Hepatocyte (in vitro differentiated cells): Measurements from ENCODE around the gene PNKP.

ENCODE experiments used
- EZH2 ChIP-seq: fragments of 200-600 bp; sonication (generic); IDR thresholded peaks from 2 replicates; pipeline ENCODE4 v1.6.1; 2016; ENCODE audit warnings: antibody characterized with exemption, mild to moderate bottlenecking, borderline replicate concordance
- EZH2phosphoT487 ChIP-seq: fragments of 200-600 bp; sonication (generic); IDR thresholded peaks from one replicate; pipeline ENCODE4 v1.6.1; 2018; ENCODE audit warnings: antibody characterized with exemption, mild to moderate bottlenecking, low read depth, moderate library complexity; ENCODE audit not compliant: unreplicated experiment, severe bottlenecking
- TF ChIP-seq, protein P1 (sequence below): fragments of 200-600 bp; sonication (generic); IDR thresholded peaks from 2 replicates; pipeline ENCODE4 v1.5.1; 2016; ENCODE audit warnings: antibody characterized with exemption, mild to moderate bottlenecking; ENCODE audit not compliant: poor library complexity

DNA sequence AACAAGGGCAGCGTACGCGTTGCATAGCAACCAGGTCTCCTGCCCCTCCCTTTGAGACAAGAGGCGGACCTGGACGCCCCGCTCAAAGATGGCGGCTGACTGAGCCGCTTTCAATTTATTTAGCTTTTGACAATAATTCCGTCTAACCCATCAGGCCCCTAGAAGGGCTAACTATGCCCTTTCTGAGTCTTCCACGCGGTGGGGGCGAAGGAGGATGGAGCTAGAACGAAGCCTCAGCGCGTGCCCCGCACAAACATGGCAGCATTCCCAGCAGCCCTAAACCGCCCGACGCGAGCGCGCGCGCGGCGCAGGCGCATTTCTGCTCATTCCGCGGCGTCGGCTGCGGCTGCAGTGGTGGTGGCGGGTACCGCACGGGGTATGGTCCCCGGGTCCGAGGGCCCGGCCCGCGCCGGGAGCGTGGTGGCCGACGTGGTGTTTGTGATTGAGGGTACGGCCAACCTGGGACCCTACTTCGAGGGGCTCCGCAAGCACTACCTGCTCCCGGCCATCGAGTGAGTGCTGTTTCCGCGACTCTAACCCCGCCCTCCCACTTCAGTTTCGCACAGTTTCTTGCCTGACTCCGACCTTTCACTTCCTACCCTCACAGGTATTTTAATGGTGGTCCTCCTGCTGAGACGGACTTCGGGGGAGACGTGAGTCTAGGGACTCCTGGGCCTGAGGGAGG, 49.3 kb downstream of the PNKP start, which contains the start of gene MED25:
- TF ChIP-seq, protein P1, sequence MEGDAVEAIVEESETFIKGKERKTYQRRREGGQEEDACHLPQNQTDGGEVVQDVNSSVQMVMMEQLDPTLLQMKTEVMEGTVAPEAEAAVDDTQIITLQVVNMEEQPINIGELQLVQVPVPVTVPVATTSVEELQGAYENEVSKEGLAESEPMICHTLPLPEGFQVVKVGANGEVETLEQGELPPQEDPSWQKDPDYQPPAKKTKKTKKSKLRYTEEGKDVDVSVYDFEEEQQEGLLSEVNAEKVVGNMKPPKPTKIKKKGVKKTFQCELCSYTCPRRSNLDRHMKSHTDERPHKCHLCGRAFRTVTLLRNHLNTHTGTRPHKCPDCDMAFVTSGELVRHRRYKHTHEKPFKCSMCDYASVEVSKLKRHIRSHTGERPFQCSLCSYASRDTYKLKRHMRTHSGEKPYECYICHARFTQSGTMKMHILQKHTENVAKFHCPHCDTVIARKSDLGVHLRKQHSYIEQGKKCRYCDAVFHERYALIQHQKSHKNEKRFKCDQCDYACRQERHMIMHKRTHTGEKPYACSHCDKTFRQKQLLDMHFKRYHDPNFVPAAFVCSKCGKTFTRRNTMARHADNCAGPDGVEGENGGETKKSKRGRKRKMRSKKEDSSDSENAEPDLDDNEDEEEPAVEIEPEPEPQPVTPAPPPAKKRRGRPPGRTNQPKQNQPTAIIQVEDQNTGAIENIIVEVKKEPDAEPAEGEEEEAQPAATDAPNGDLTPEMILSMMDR = no peak
- TF ChIP-seq EZH2 (no peak), EZH2phosphoT487 (no peak)
